Stomach smooth muscle (tissue), 2 donors: ENCODE results near the gene POLRMT.
A peak's percentile ranks its signal among the peaks of the same experiment; 100 is the strongest.

Experiments used
- H3K27ac ChIP-seq: one replicate; pipeline ENCODE4 v1.7.0; 2013; ENCODE audit warnings: mild to moderate bottlenecking, low read length, inconsistent platforms
- H3K27me3 ChIP-seq, 2 donors: one replicate each; pipeline ENCODE4 v1.7.0; 2013; ENCODE audit warnings: low read length in 2 of 2; ENCODE audit not compliant: insufficient read depth in 2 of 2, control insufficient read depth in 1 of 2
- H3K36me3 ChIP-seq, 2 donors: one replicate each; pipeline ENCODE4 v1.7.0; 2013; ENCODE audit warnings: low read length in 2 of 2; ENCODE audit not compliant: control insufficient read depth in 2 of 2, insufficient read depth in 2 of 2
- H3K4me1 ChIP-seq: one replicate; pipeline ENCODE4 v1.7.0; 2013; ENCODE audit warnings: low read length; ENCODE audit not compliant: control insufficient read depth, insufficient read depth
- H3K4me3 ChIP-seq, 2 donors: one replicate each; pipeline ENCODE4 v1.7.0; 2013; ENCODE audit warnings: low read length in 2 of 2
- H3K9ac ChIP-seq, 2 donors: one replicate each; pipeline ENCODE4 v1.7.0; 2013; ENCODE audit warnings: low read length in 2 of 2, mild to moderate bottlenecking in 1 of 2
- H3K9me3 ChIP-seq, 2 donors: one replicate each; pipeline ENCODE4 v1.7.0; 2013; ENCODE audit warnings: low read length in 2 of 2; ENCODE audit not compliant: control insufficient read depth in 2 of 2
- donor health status: healthy.
- donor health status: Pancreatic carcinoma.

Gene POLRMT

GRCh38 chr19:572140-572742 is 61.1 kb downstream of the POLRMT start, which contains the start of gene BSG:
BSG (plus strand) TSS chr19:572596; CDS start chr19:572635, 39 bp downstream.
- H3K4me3 ChIP-seq = peak within 1 kb of the TSS; percentile 80 to 93
- peaks cover 47% of the 10 kb centered on the region for H3K4me1 ChIP-seq
- peak within 1 kb of the TSS; percentile 70 for H3K27ac ChIP-seq
- no peaks in the 10 kb centered on the region for H3K36me3 ChIP-seq
- H3K9ac ChIP-seq = peak within 1 kb of the TSS; percentile 78 to 85
- H3K9me3 ChIP-seq = no peaks in the 10 kb centered on the region
- H3K27me3 ChIP-seq = no peaks in the 10 kb centered on the region

DNA sequence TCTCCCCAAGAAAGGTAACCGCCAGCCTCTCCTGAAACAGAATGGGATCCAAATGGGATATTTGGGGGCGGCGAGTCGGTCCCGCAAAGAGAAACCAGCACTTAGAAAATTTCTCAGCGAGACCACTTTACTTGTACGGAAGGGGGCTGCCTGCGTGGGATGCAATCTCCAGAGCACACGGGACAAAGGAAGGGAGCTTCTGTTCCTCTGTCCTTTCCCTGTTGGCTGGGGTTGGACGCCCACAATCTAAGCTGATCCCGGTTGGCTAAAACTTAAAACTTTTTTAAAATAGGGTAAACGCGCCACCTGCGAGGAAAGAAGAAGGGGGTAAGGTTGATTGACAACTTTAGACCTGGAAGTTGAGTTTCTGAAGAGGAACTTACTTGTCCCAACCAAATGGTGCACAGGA is 61.8 kb downstream of the POLRMT start:
- H3K27ac ChIP-seq = no peak overlapping the region
- H3K36me3 ChIP-seq = no peaks in the 10 kb centered on the region
- peak overlapping the region; percentile 73 to 93 for H3K4me3 ChIP-seq
- peak overlapping the region; percentile 57 to 64 for H3K9ac ChIP-seq
- no peaks in the 10 kb centered on the region for H3K27me3 ChIP-seq
- H3K9me3 ChIP-seq = no peaks in the 10 kb centered on the region
- peaks cover 47% of the 10 kb centered on the region for H3K4me1 ChIP-seq

- Histone ChIP-seq H3K4me3 (peak overlapping the region; percentile 73 to 93), H3K4me1 (peaks cover 45% of the 10 kb centered on the region), H3K27ac (no peak overlapping the region), H3K27me3 (no peaks in the 10 kb centered on the region), H3K36me3 (no peaks in the 10 kb centered on the region), H3K9me3 (no peaks in the 10 kb centered on the region), H3K9ac (peak overlapping the region; percentile 57 to 64)
Observed at GRCh38 chr19:570937-571565, 62.3 kb downstream of the POLRMT start.

- no peak overlapping the region for H3K27ac ChIP-seq
- H3K9ac ChIP-seq = no peak overlapping the region
- no peak overlapping the region for H3K4me3 ChIP-seq
- peaks cover 38% of the 10 kb centered on the region for H3K4me1 ChIP-seq
- H3K9me3 ChIP-seq = no peaks in the 10 kb centered on the region
- no peaks in the 10 kb centered on the region for H3K36me3 ChIP-seq
- no peaks in the 10 kb centered on the region for H3K27me3 ChIP-seq
Observed at GRCh38 chr19:570251-570686, 63.1 kb downstream of the POLRMT start.

DNA sequence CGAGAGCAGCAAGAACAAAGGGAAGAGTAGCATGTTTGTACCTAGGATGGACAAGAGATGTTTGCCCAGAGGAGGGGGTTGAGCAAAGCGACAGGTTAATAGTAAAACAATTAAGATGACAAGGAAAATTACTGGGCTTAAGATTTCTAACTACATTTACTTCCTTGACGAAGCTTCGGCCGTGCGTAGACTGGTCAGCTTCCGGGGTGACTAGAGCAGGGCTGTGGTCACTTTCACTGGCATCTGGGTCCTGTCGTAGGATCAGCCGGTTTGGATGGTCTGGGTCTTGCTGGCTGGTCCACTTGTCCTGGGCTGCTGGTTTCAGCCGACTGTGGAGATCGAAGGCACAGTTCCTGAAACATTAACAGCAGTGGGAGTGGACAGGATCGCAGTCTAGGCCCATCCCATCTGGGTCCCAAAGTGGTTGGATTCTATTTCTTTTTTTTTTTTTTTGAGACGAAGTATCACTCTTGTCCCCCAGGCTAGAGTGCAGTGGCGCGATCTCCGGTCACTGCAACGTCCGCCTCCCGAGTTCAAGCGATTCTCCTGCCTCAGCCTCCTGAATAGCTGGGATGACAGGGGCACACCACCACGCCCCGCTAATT is 65.9 kb downstream of the POLRMT start:
- peaks cover 19% of the 10 kb centered on the region for H3K4me1 ChIP-seq
- peak overlapping the region; percentile 62 for H3K27ac ChIP-seq
- no peaks in the 10 kb centered on the region for H3K9me3 ChIP-seq
- no peaks in the 10 kb centered on the region for H3K36me3 ChIP-seq
- no peaks in the 10 kb centered on the region for H3K27me3 ChIP-seq
- peak overlapping the region in 1 of 2 donors; percentile 29 for H3K4me3 ChIP-seq
- peak overlapping the region in 1 of 2 donors; percentile 31 for H3K9ac ChIP-seq
